ENCODE results near the gene CDC26.

GRCh38 chr9:113319054-113319453 is 43.7 kb upstream of the CDC26 start:
- no peak for TF ChIP-seq POLR2A (IDR thresholded peaks at IDR 0.05; ENCODE audit: low read depth, low read length)
- no peak for TF ChIP-seq TAF1 (IDR thresholded peaks at IDR 0.05; ENCODE audit: borderline replicate concordance, low read depth, low read length)

Data from GM12892 (cell line).